Fibroblast of skin of right quadriceps (primary cell): ENCODE data around the gene OXNAD1.
"Not testable (repeated sequence)": the region's sequence is repeated elsewhere in the genome, so short reads cannot be mapped to it uniquely, and the experiment has no call there.

Experiments
- DNase-seq: peaks from one replicate; pipeline ENCODE4 v3.0.0-alpha.2; 2013

OXNAD1 gene

GRCh38 chr3:16307832-16308531, 43.0 kb downstream of the OXNAD1 start:
- no peak for DNase-seq

GRCh38 chr3:16308727-16309126, 43.7 kb downstream of the OXNAD1 start:
- no peak for DNase-seq

GRCh38 chr3:16309558-16309957, 44.5 kb downstream of the OXNAD1 start:
- peak; percentile 30 for DNase-seq

- DNase-seq = not testable (repeated sequence)
Measured at GRCh38 chr3:16310486-16310885, 45.5 kb downstream of the OXNAD1 start.

- DNase-seq = no peak
Measured at GRCh38 chr3:16311960-16312451, 47.0 kb downstream of the OXNAD1 start.

- no peak for DNase-seq
Measured at GRCh38 chr3:16313886-16314645, 49.1 kb downstream of the OXNAD1 start.

GRCh38 chr3:16315623-16316022, 50.6 kb downstream of the OXNAD1 start:
- DNase-seq = no peak

- DNase-seq = no peak
Measured at GRCh38 chr3:16316396-16316795, 51.4 kb downstream of the OXNAD1 start.

- DNase-seq = no peak
Measured at GRCh38 chr3:16316847-16317560, 52.0 kb downstream of the OXNAD1 start.

GRCh38 chr3:16317561-16317945, 52.5 kb downstream of the OXNAD1 start:
- DNase-seq = no peak

GRCh38 chr3:16318176-16318575, 53.2 kb downstream of the OXNAD1 start:
- peak; percentile 77 for DNase-seq

GRCh38 chr3:16319307-16319706, 54.3 kb downstream of the OXNAD1 start:
- DNase-seq = no peak

GRCh38 chr3:16319723-16320122, 54.7 kb downstream of the OXNAD1 start:
- DNase-seq = no peak

- DNase-seq = no peak
Measured at GRCh38 chr3:16320711-16321110, 55.7 kb downstream of the OXNAD1 start.

- no peak for DNase-seq
Measured at GRCh38 chr3:16322189-16322588, 57.2 kb downstream of the OXNAD1 start.

- no peak for DNase-seq
Measured at GRCh38 chr3:16323737-16324136, 58.7 kb downstream of the OXNAD1 start.

GRCh38 chr3:16325850-16326249, 60.8 kb downstream of the OXNAD1 start:
- no peak for DNase-seq

- no peak for DNase-seq
Measured at GRCh38 chr3:16326724-16327349, 61.8 kb downstream of the OXNAD1 start.

- no peak for DNase-seq
Measured at GRCh38 chr3:16328124-16328523, 63.1 kb downstream of the OXNAD1 start.

GRCh38 chr3:16329036-16329825, 64.2 kb downstream of the OXNAD1 start:
- DNase-seq = no peak

GRCh38 chr3:16329826-16330129, 64.8 kb downstream of the OXNAD1 start:
- DNase-seq = no peak

GRCh38 chr3:16330351-16330750, 65.3 kb downstream of the OXNAD1 start:
- no peak for DNase-seq
